Measurements from ENCODE around the gene GP9.

GP9 gene

DNA sequence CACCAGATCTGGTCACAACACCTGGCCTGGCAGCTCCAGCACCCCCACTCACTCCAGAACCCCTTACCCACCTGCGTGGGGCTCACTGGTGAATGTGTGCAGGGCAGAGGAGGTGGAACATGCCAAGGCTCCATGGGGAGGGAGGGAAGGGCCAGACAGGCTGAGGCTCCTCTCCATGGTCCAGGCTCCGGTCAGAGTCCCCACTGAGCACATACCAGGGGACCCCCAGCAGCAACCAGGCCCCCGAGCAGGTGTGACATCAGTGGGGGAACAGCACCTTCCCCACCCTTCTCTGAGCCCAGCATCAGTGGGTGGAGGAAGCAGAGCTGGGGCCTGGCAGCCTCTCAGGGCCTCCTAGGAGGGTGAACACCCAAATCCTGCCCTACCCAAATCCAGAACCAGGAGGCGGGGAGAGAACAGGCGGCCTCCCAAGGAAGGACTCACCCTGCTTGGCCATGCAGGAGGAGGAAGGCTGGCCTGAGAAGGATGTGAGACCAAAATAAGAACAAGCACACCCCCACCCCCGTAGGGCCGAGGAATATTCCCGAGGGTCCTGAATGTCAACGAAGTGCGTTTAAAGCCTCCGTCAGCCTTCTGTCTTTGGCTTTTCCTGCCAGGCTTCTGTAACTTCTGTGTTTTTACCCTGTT, 1.1 kb upstream of the GP9 start:
- H3K4me1 ChIP-seq, result peaks cover 0 to 21% (median 12%) of the 10 kb centered on the region in 4 donors
- H3K36me3 ChIP-seq, result no peaks in the 10 kb centered on the region
- H3K9me3 ChIP-seq, result no peaks in the 10 kb centered on the region
- TF ChIP-seq, protein P1, sequence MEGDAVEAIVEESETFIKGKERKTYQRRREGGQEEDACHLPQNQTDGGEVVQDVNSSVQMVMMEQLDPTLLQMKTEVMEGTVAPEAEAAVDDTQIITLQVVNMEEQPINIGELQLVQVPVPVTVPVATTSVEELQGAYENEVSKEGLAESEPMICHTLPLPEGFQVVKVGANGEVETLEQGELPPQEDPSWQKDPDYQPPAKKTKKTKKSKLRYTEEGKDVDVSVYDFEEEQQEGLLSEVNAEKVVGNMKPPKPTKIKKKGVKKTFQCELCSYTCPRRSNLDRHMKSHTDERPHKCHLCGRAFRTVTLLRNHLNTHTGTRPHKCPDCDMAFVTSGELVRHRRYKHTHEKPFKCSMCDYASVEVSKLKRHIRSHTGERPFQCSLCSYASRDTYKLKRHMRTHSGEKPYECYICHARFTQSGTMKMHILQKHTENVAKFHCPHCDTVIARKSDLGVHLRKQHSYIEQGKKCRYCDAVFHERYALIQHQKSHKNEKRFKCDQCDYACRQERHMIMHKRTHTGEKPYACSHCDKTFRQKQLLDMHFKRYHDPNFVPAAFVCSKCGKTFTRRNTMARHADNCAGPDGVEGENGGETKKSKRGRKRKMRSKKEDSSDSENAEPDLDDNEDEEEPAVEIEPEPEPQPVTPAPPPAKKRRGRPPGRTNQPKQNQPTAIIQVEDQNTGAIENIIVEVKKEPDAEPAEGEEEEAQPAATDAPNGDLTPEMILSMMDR (IDR thresholded peaks at IDR 0.05), result no peak
- DNase-seq, result peak in 1 of 2 donors; percentile 82
- H3K4me3 ChIP-seq, result no peak overlapping the region
- peak overlapping the region; percentile 32 to 72 for H3K27ac ChIP-seq
- intact Hi-C loops (cut with DNase I; ENCODE audit: low total_unique reads), result no loop called here
- no peaks in the 10 kb centered on the region for H3K27me3 ChIP-seq

DNA sequence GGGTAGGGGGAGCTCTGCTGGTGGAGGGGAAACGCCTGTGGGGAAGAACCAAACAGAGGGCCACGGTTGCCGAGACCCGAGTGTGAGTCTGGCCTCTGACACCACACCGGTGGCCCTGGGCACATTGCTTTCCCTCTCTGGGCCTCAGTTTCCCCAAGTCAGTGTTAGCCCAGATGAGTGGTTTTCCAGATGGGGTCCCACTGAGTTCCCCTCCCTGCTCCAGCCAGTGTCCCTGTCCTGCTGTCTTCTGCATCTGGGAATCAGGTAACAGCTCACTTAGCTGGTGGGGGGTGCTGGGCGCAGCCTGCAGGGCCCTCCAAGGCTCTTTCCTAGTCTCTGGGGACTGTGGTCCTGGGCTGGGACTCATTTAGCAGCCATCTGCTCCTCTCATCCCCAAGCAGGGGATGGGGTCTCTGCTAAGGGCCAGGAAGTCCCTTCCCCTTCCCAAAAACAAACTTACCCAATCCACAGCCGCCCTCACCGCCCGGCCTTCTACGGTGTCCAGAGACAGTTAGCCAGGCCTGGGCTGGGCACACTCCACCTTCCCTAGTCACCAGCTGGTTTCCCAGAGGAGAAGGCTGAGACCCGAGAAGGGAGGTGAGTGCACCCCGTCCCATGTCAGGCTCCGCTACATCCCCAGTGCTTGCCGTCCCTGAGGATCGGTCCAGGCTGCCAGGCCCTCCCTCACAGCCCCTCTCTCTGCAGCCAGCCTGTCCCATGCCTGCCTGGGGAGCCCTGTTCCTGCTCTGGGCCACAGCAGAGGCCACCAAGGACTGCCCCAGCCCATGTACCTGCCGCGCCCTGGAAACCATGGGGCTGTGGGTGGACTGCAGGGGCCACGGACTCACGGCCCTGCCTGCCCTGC, 676 bp downstream of the GP9 start:
- no peaks in the 10 kb centered on the region for H3K9me3 ChIP-seq
- no peak for DNase-seq
- H3K27ac ChIP-seq, result peak overlapping the region in 1 of 2 donors; percentile 45
- intact Hi-C loops (cut with DNase I; ENCODE audit: low total_unique reads), result no loop called here
- H3K4me3 ChIP-seq, result no peak overlapping the region
- H3K4me1 ChIP-seq, result peaks cover 0 to 21% (median 12%) of the 10 kb centered on the region in 4 donors
- TF ChIP-seq, protein P1 (IDR thresholded peaks at IDR 0.05), result no peak
- no peaks in the 10 kb centered on the region for H3K27me3 ChIP-seq
- H3K36me3 ChIP-seq, result no peaks in the 10 kb centered on the region

DNA sequence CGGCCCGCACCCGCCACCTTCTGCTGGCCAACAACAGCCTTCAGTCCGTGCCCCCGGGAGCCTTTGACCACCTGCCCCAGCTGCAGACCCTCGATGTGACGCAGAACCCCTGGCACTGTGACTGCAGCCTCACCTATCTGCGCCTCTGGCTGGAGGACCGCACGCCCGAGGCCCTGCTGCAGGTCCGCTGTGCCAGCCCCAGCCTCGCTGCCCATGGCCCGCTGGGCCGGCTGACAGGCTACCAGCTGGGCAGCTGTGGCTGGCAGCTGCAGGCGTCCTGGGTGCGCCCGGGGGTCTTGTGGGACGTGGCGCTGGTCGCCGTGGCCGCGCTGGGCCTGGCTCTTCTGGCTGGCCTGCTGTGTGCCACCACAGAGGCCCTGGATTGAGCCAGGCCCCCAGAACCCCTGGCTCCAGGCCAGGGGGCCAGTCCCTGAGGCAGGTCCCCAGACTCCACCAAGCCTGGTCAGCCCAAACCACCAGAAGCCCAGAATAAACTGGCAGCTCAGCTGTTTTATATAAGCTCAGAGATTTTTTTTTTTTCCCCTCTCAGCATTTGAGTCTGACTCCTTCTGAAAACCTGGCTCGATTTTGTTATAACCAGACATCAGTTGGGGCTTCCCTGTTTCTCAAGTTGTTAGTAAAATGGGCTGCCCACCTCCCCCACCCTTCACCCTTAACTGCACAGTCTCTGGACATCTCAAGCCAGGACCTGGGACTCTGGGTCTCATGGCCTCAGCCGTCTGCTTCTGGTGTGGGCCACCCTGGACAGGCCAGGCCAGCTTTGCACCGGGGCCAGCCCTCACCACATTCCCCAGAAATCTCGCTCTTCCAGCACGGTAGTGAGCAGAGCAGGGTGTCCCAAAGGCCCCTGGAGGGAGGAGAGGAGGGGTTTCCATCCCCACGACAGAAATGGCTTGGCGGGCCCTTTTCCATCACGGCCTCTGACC, 1.6 kb downstream of the GP9 start:
- Histone ChIP-seq H3K27ac (peak overlapping the region in 1 of 2 donors; percentile 45), H3K36me3 (no peaks in the 10 kb centered on the region), H3K9me3 (no peaks in the 10 kb centered on the region), H3K27me3 (no peaks in the 10 kb centered on the region), H3K4me1 (peaks cover 0 to 21% (median 12%) of the 10 kb centered on the region in 4 donors), H3K4me3 (no peak overlapping the region)
- TF ChIP-seq, protein P1 (IDR thresholded peaks at IDR 0.05), result no peak
- intact Hi-C loops (cut with DNase I; ENCODE audit: low total_unique reads), result no loop called here
- DNase-seq, result no peak

DNA sequence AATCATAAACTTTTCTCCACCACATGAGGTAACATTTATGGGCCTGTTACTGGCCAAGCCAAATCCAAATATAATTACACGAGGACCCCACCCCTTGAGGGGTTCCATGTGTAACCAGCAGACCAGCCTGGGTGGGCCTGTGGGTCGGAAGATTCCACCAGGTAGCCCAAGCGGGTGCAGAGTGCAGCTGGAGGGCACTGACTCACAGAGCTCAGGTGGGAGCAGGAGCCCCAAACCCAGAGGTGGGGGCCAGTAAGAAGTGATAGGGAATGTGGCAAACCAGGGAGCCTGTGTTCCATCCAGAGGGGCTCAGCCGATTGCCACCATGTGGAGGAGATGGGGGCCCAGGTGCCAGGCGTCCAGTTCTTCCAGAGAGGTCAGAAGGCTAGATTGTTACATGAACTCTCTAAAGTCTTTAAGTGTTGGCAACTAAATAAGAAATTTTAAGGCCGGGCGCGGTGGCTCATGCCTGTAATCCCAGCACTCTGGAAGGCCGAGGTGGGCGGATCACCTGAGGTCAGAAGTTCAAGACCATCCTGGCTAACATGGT, 2.6 kb downstream of the GP9 start:
- DNase-seq, result no peak
- H3K27me3 ChIP-seq, result no peaks in the 10 kb centered on the region

More for the DNA sequence above, 2.6 kb downstream of the GP9 start:
- intact Hi-C loops (cut with DNase I; ENCODE audit: low total_unique reads), result no loop called here
- Histone ChIP-seq H3K9me3 (no peaks in the 10 kb centered on the region), H3K4me3 (no peak overlapping the region), H3K36me3 (no peaks in the 10 kb centered on the region), H3K27ac (no peak overlapping the region), H3K4me1 (peaks cover 0 to 22% (median 12%) of the 10 kb centered on the region in 4 donors)
- TF ChIP-seq, protein P1 (IDR thresholded peaks at IDR 0.05), result no peak

All from tibial artery (tissue), 4 donors.